ENCODE data around the gene FGF11.
A peak's percentile ranks its signal among the peaks of the same experiment; 100 is the strongest.

Gene FGF11

GRCh38 chr17:7444682-7445618 lies 5.6 kb downstream of the FGF11 start, which contains the start of gene CHRNB1:
TSS of gene CHRNB1 (plus strand) at chr17:7445061. CDS start at chr17:7445128, 67 bp downstream.
- peak within 1 kb of the TSS; percentile 27 for H3K4me3 ChIP-seq (replicated peaks; ENCODE audit: low read depth, low read length)
- TF ChIP-seq, protein P1, sequence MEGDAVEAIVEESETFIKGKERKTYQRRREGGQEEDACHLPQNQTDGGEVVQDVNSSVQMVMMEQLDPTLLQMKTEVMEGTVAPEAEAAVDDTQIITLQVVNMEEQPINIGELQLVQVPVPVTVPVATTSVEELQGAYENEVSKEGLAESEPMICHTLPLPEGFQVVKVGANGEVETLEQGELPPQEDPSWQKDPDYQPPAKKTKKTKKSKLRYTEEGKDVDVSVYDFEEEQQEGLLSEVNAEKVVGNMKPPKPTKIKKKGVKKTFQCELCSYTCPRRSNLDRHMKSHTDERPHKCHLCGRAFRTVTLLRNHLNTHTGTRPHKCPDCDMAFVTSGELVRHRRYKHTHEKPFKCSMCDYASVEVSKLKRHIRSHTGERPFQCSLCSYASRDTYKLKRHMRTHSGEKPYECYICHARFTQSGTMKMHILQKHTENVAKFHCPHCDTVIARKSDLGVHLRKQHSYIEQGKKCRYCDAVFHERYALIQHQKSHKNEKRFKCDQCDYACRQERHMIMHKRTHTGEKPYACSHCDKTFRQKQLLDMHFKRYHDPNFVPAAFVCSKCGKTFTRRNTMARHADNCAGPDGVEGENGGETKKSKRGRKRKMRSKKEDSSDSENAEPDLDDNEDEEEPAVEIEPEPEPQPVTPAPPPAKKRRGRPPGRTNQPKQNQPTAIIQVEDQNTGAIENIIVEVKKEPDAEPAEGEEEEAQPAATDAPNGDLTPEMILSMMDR (IDR thresholded peaks at IDR 0.05; ENCODE audit: insufficient read depth, low read length, poor library complexity, severe bottlenecking): peak; percentile 11
- DNase-seq (ENCODE audit: extremely low read depth, insufficient read length): no peak
- no peaks in the 10 kb centered on the region for H3K27me3 ChIP-seq (replicated peaks; ENCODE audit: control insufficient read depth, insufficient read depth, low read length)
- no peaks in the 10 kb centered on the region for H3K36me3 ChIP-seq (ENCODE audit: control insufficient read depth, insufficient read depth, low read length)

DNA sequence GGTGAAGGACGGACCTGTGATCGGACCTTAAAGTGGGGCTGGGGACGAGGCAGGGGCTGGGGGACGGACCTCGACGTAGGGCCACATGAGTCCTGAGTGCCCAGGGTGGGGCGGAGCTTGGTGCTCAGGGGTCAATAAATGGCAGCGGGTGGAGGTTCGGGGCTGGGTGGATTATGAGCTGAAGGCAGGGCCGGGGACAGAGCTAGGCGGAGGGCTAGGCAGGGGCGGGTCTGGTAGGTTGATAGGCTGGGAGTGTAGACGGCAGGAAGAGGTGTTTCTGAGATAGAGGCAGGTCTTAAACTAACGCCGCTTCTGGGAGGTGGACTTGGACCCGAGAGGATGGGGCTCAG lies 6.3 kb downstream of the FGF11 start:
- TF ChIP-seq, protein P1 (IDR thresholded peaks at IDR 0.05; ENCODE audit: insufficient read depth, low read length, poor library complexity, severe bottlenecking): no peak
- no peaks in the 10 kb centered on the region for H3K36me3 ChIP-seq (ENCODE audit: control insufficient read depth, insufficient read depth, low read length)
- DNase-seq (ENCODE audit: extremely low read depth, insufficient read length): no peak
- H3K4me3 ChIP-seq (replicated peaks; ENCODE audit: low read depth, low read length): peak overlapping the region; percentile 27
- no peaks in the 10 kb centered on the region for H3K27me3 ChIP-seq (replicated peaks; ENCODE audit: control insufficient read depth, insufficient read depth, low read length)

- Histone ChIP-seq H3K27me3 (replicated peaks; ENCODE audit: control insufficient read depth, insufficient read depth, low read length) (no peaks in the 10 kb centered on the region), H3K4me3 (replicated peaks; ENCODE audit: low read depth, low read length) (no peak overlapping the region), H3K36me3 (ENCODE audit: control insufficient read depth, insufficient read depth, low read length) (no peaks in the 10 kb centered on the region)
- TF ChIP-seq, protein P1 (IDR thresholded peaks at IDR 0.05; ENCODE audit: insufficient read depth, low read length, poor library complexity, severe bottlenecking): no peak
- no peak for DNase-seq (ENCODE audit: extremely low read depth, insufficient read length)
Observed at GRCh38 chr17:7448461-7448860, 9.1 kb downstream of the FGF11 start.

DNA sequence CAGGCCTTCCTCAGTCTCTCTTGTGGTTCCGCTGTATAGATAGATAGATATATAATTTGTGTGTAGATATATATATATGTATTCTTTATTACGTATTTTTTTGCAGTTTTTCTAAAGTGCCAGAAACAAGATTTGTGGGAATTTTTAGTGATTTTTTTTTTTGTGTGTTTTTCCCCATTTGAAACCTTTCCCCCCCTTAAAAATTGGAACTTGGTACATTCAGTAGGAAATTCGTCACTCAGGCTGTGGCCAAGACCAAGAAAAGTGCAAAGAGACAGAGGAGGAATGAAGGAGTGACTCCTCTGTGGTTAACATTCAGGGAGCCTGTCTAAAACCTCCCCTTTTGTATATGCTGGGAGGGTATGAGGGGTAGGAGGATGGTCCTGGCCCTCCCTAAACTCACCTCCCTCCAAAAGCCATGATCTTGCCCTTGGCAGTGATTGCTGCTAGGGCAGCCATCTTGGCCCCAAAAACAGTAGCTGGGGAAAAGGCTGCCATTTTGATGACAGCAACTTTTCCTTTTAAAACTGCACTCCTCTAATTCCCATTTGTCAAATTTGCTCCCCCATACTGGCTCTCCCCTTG lies 20.7 kb downstream of the FGF11 start:
- Histone ChIP-seq H3K4me3 (replicated peaks; ENCODE audit: low read depth, low read length) (no peak overlapping the region), H3K27me3 (replicated peaks; ENCODE audit: control insufficient read depth, insufficient read depth, low read length) (no peaks in the 10 kb centered on the region), H3K36me3 (ENCODE audit: control insufficient read depth, insufficient read depth, low read length) (peaks cover 2% of the 10 kb centered on the region)
- DNase-seq (ENCODE audit: extremely low read depth, insufficient read length): no peak
- TF ChIP-seq, protein P1 (IDR thresholded peaks at IDR 0.05; ENCODE audit: insufficient read depth, low read length, poor library complexity, severe bottlenecking): no peak

GRCh38 chr17:7460850-7461660 lies 21.7 kb downstream of the FGF11 start:
- Histone ChIP-seq H3K4me3 (replicated peaks; ENCODE audit: low read depth, low read length) (no peak overlapping the region), H3K36me3 (ENCODE audit: control insufficient read depth, insufficient read depth, low read length) (peaks cover 2% of the 10 kb centered on the region), H3K27me3 (replicated peaks; ENCODE audit: control insufficient read depth, insufficient read depth, low read length) (no peaks in the 10 kb centered on the region)
- DNase-seq (ENCODE audit: extremely low read depth, insufficient read length): no peak
- TF ChIP-seq, protein P1 (IDR thresholded peaks at IDR 0.05; ENCODE audit: insufficient read depth, low read length, poor library complexity, severe bottlenecking): no peak
